SJSA1 (cell line): ENCODE results near the gene TMEM25. TPM values are rescaled to one million over a fixed set of nuclear protein-coding genes. Genes with fewer than 3 reads are reported as not detected.

Experiments
- DNase-seq, 2 experiments: peaks; one replicate each; pipeline ENCODE4 v3.0.0-alpha.2; 2015 to 2020; ENCODE audit warnings: low spot score in 2 of 2, low read depth in 1 of 2
- H3K27ac ChIP-seq: fragments of 250-450 bp; sonication (Bioruptor Pico); 2 replicates; pipeline ENCODE4 v1.5.1; 2020; ENCODE audit warnings: mild to moderate bottlenecking, moderate library complexity
- H3K27me3 ChIP-seq: fragments of 250-450 bp; sonication (Bioruptor Pico); replicated peaks from 2 replicates; pipeline ENCODE4 v1.5.1; 2020; ENCODE audit warnings: mild to moderate bottlenecking, moderate library complexity
- H3K36me3 ChIP-seq: fragments of 250-450 bp; sonication (Bioruptor Pico); 2 replicates; pipeline ENCODE4 v1.5.1; 2020; ENCODE audit warnings: mild to moderate bottlenecking
- H3K4me1 ChIP-seq: fragments of 250-450 bp; sonication (Bioruptor Pico); replicated peaks from 2 replicates; pipeline ENCODE4 v1.6.1; 2021; ENCODE audit warnings: mild to moderate bottlenecking
- H3K4me3 ChIP-seq: fragments of 250-450 bp; sonication (Bioruptor Pico); 2 replicates; pipeline ENCODE4 v1.5.1; 2020; ENCODE audit warnings: mild to moderate bottlenecking
- H3K9me3 ChIP-seq: fragments of 250-450 bp; sonication (Bioruptor Pico); replicated peaks from 2 replicates; pipeline ENCODE4 v1.5.1; 2020; ENCODE audit warnings: mild to moderate bottlenecking
- total RNA-seq: library from RNA; depleted of rRNA; stranded (reverse); fragments of >200 nt; shearing (Covaris generic); gene quantifications from 2 replicates; pipeline ENCODE4 v1.2.3, GENCODE V29; 2014

TMEM25 gene
- total RNA-seq, 1 experiment from 2014 or later: 2.4 TPM

DNA sequence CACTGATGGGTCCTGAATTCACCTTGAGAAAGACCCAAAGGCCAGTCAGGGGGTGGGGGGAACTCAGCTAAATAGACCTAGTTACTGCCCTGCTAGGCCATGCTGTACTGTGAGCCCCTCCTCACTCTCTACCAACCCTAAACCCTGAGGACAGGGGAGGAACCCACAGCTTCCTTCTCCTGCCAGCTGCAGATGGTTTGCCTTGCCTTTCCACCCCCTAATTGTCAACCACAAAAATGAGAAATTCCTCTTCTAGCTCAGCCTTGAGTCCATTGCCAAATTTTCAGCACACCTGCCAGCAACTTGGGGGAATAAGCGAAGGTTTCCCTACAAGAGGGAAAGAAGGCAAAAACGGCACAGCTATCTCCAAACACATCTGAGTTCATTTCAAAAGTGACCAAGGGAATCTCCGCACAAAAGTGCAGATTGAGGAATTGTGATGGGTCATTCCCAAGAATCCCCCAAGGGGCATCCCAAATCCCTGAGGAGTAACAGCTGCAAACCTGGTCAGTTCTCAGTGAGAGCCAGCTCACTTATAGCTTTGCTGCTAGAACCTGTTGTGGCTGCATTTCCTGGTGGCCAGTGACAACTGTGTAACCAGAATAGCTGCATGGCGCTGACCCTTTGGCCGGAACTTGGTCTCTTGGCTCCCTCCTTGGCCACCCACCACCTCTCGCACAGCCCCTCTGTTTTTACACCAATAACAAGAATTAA lies 6.1 kb upstream of the TMEM25 start:
- Histone ChIP-seq H3K9me3 (no peaks in the 10 kb centered on the region), H3K4me1 (peaks cover under 1% of the 10 kb centered on the region; the same call in 1 of the 2 replicates), H3K27ac (no peak overlapping the region), H3K4me3 (no peak overlapping the region), H3K36me3 (peaks cover 8% of the 10 kb centered on the region), H3K27me3 (no peaks in the 10 kb centered on the region)
- DNase-seq: no peak

DNA sequence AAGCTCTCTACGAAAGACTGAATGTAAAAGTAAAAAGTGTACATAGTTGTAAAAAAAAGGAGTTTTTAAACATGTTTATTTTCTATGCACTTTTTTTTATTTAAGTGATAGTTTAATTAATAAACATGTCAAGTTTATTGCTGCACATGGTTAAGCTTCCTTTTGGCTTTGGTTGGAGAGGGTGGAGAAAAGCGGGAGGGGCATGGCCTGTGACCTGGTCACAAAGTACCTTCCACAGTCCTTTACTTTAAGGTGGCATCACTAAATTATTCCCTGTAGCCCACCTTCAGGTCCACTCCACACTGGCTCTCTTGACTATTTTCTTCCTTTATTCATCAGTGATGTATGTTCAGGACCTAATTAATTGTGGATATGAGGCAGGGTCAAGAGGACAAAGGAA lies 4.3 kb upstream of the TMEM25 start:
- Histone ChIP-seq H3K4me3 (no peak overlapping the region), H3K36me3 (peaks cover 3% of the 10 kb centered on the region; the same call in 1 of the 2 replicates), H3K27ac (no peak overlapping the region), H3K9me3 (0 out of 2 replicates have a peak, but pooled peaks cover 3% of the 10 kb centered on the region), H3K4me1 (peaks cover 13% of the 10 kb centered on the region), H3K27me3 (no peaks in the 10 kb centered on the region)
- no peak for DNase-seq

DNA sequence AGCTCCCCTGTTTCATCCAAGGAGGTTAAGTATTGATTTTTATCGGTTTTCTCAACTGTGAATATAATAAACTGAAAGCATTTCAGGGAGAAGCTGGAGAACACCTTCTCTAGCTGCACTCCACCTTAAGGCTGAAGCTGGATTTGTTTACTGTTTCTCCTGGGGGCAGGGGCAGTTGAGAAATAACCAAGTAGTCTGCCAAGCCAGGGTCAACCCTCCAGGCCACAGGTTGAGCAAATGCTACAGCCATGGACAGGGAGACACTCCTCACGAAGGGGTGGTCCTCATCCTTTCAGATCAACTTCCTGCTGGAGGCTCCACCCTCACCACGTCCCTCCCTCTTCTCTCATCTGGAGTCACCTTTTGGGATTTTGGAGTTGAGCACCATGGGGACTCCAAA lies 3.9 kb upstream of the TMEM25 start, which contains the start of gene TTC36:
Gene TTC36, plus strand, starts transcription at position 366 of the 400 bp plus-strand sequence. Its CDS starts 21 bp downstream, at position 387.
- Histone ChIP-seq H3K4me3 (no peak within 1 kb of the TSS), H3K27ac (no peak within 1 kb of the TSS), H3K9me3 (0 out of 2 replicates have a peak, but pooled peaks cover 3% of the 10 kb centered on the region), H3K27me3 (no peaks in the 10 kb centered on the region), H3K4me1 (peaks cover 13% of the 10 kb centered on the region), H3K36me3 (peaks cover 3% of the 10 kb centered on the region; the same call in 1 of the 2 replicates)
- no peak for DNase-seq

DNA sequence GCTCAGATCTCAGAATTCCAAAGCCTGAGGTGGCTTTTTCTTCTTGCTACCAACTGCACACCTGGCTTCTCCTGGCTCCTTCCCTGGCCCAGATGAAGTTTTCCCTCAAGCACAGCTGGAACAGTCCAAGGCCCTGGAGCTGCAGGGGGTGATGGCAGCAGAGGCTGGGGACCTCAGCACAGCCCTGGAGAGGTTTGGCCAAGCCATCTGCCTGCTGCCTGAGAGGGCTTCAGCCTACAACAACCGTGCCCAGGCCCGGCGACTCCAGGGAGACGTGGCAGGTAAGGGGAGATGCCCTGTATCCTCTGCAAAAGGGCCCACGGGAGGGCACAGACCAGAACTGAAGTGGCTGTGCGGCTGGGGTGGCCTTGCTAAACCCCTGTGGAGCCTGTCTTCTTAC lies 2.5 kb upstream of the TMEM25 start:
- no peaks in the 10 kb centered on the region for H3K27me3 ChIP-seq
- H3K4me1 ChIP-seq: peaks cover 13% of the 10 kb centered on the region
- H3K27ac ChIP-seq: no peak overlapping the region
- H3K4me3 ChIP-seq: no peak overlapping the region
- no peak for DNase-seq
- no peaks in the 10 kb centered on the region for H3K36me3 ChIP-seq
- 0 out of 2 replicates have a peak, but pooled peaks cover 3% of the 10 kb centered on the region for H3K9me3 ChIP-seq

DNA sequence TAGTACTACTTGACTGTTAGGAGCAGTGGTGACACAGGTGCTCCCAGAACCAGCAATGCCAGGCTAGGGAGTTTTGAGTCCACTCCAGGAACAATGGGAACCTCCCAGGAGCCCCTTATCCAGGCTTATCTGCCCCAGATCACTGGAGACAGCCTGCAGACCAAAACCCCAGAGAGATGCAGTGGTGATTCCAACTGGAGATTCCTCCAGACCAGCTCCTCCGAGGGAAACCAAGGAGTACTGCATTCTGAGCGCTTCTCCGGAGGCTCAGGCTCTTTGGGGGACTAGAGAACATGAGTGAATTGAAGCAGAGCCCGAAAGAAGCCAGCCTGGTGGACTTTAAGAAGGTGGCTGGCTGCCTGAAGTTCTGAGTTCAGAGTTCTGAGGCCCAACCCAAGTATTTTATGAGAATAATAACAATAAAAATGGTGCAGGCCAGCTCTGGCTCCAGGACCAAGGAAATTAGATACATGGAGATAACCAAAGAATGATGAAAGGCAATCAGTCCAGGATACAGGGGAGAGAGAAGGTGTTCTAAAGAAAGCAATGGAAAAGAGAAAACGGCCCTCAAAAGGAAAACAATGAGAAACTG lies 1.3 kb upstream of the TMEM25 start:
- Histone ChIP-seq H3K9me3 (0 out of 2 replicates have a peak, but pooled peaks cover 3% of the 10 kb centered on the region), H3K27ac (no peak overlapping the region), H3K27me3 (no peaks in the 10 kb centered on the region), H3K4me3 (no peak overlapping the region), H3K36me3 (no peaks in the 10 kb centered on the region), H3K4me1 (peaks cover 13% of the 10 kb centered on the region)
- no peak for DNase-seq

DNA sequence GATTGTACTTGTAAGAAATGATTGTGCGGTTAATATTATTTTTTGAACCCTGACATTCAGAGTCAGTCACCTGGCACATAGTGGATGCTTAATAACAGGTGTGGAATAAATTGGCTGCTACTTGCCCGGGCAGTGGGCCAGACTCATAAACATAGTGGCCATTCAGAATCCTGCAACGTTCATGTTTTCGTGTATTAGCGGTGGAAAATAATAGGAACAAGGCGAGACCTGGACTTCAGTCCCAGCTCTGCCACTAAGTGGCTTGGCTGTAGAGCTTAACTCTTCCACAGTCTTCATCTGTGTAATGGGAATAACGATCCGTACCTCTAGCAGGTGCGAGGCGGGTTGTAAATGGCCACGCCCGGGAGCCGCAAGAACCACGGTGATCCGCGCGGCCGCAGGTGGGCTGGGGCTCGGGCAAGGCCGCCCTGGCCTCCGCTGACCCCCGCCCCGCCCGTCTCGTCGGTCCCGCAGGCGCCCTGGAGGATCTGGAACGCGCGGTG lies 761 bp upstream of the TMEM25 start:
- no peak for DNase-seq
- no peaks in the 10 kb centered on the region for H3K36me3 ChIP-seq
- H3K27ac ChIP-seq: no peak overlapping the region
- H3K27me3 ChIP-seq: no peaks in the 10 kb centered on the region
- peak overlapping the region; percentile 67 for H3K4me3 ChIP-seq
- 0 out of 2 replicates have a peak, but pooled peaks cover 3% of the 10 kb centered on the region for H3K9me3 ChIP-seq
- H3K4me1 ChIP-seq: peaks cover 13% of the 10 kb centered on the region

DNA sequence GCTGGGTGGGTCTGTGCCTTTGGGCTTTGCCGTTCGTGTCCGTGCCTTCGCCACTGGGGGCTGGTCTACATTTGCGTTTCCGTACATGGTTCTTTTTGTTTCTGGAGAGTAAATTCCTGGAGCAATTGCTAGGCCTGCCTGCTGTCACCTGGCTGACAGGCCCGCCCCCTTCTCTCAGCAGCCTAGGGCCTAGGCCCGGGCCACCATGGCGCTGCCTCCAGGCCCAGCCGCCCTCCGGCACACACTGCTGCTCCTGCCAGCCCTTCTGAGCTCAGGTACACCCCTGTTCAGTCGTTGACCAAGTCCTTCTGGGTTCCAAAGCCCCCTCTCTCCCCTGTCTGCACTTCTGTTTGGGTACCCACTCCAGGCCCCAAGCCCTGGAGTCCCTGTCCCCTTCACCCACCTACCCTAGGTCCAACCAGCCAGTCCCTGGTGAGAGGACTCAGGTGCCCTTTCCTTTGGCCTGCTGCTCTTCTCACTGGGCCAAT lies 649 bp downstream of the TMEM25 start:
- 0 out of 2 replicates have a peak, but pooled peaks cover 3% of the 10 kb centered on the region for H3K9me3 ChIP-seq
- H3K27ac ChIP-seq: no peak overlapping the region
- peak overlapping the region; percentile 67 for H3K4me3 ChIP-seq
- no peaks in the 10 kb centered on the region for H3K27me3 ChIP-seq
- H3K36me3 ChIP-seq: no peaks in the 10 kb centered on the region
- no peak for DNase-seq
- peaks cover 13% of the 10 kb centered on the region for H3K4me1 ChIP-seq

DNA sequence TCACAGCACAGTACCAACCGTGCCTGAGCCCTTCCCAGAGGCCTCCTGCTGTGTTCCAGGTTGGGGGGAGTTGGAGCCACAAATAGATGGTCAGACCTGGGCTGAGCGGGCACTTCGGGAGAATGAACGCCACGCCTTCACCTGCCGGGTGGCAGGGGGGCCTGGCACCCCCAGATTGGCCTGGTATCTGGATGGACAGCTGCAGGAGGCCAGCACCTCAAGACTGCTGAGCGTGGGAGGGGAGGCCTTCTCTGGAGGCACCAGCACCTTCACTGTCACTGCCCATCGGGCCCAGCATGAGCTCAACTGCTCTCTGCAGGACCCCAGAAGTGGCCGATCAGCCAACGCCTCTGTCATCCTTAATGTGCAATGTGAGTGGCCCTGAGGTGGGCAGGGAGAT lies 1.1 kb downstream of the TMEM25 start:
- no peaks in the 10 kb centered on the region for H3K36me3 ChIP-seq
- H3K4me1 ChIP-seq: peaks cover 13% of the 10 kb centered on the region
- DNase-seq: no peak
- H3K4me3 ChIP-seq: no peak overlapping the region
- H3K27me3 ChIP-seq: no peaks in the 10 kb centered on the region
- H3K9me3 ChIP-seq: 0 out of 2 replicates have a peak, but pooled peaks cover 3% of the 10 kb centered on the region
- no peak overlapping the region for H3K27ac ChIP-seq

DNA sequence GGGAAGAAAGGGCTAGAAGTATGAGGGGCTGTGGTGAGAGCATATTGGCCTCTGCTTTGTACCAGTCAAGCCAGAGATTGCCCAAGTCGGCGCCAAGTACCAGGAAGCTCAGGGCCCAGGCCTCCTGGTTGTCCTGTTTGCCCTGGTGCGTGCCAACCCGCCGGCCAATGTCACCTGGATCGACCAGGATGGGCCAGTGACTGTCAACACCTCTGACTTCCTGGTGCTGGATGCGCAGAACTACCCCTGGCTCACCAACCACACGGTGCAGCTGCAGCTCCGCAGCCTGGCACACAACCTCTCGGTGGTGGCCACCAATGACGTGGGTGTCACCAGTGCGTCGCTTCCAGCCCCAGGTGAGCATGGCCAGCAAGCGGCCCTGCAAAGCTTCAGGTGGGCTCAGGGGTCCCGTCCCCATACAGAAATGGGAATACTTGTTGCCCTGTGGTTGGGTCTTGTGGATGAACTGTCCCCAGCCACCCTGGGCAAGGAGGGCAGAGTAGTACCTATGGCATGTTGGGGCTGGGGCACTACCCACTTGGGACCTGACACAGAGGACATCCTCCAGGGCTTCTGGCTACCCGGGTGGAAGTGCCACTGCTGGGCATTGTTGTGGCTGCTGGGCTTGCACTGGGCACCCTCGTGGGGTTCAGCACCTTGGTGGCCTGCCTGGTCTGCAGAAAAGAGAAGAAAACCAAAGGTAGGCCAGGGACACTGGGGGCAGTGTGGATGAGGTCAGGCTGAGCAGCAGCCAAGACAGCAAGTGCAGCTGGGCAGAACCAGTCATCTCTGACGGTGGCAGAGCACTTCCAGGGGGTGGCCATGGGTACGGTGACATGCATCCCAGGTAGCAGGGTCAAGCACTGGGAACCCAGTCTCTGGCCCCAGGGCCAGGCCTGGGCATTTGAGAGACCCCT lies 2.1 kb downstream of the TMEM25 start:
- no peak overlapping the region for H3K27ac ChIP-seq
- no peaks in the 10 kb centered on the region for H3K27me3 ChIP-seq
- H3K9me3 ChIP-seq: 0 out of 2 replicates have a peak, but pooled peaks cover 3% of the 10 kb centered on the region
- peaks cover 23% of the 10 kb centered on the region for H3K4me1 ChIP-seq
- H3K4me3 ChIP-seq: no peak overlapping the region
- H3K36me3 ChIP-seq: no peaks in the 10 kb centered on the region
- DNase-seq: no peak

DNA sequence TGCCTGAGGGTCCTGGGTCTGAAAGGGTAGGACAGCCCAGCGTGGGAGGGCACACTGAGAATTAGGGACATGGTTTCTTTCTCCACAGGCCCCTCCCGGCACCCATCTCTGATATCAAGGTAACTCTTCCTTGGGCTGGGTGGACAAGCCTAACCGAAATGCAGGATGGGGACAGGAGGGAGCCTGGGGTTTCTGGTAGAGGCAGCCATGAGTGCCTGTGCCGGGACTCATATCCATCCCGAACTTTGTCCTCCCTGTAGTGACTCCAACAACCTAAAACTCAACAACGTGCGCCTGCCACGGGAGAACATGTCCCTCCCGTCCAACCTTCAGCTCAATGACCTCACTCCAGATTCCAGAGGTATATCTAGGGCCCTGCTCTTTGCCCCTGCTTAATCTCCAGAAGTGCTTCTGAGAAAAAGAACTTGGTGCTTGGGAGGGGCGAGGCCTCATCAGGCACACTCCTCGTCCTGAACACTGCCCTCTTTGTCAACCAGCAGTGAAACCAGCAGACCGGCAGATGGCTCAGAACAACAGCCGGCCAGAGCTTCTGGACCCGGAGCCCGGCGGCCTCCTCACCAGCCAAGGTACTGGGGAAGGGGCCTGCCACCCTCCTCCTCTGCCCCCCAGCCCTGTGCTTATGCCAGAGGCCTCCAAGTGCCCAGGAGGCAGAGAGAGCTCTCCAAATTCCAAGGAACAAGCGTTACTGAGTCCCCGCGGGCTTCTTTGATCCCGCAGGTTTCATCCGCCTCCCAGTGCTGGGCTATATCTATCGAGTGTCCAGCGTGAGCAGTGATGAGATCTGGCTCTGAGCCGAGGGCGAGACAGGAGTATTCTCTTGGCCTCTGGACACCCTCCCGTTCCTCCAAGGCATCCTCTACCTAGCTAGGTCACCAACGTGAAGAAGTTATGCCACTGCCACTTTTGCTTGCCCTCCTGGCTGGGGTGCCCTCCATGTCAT lies 3.1 kb downstream of the TMEM25 start:
- no peak overlapping the region for H3K4me3 ChIP-seq
- 0 out of 2 replicates have a peak, but pooled peaks cover 3% of the 10 kb centered on the region for H3K9me3 ChIP-seq
- no peaks in the 10 kb centered on the region for H3K27me3 ChIP-seq
- DNase-seq: no peak
- no peaks in the 10 kb centered on the region for H3K36me3 ChIP-seq
- no peak overlapping the region for H3K27ac ChIP-seq
- H3K4me1 ChIP-seq: peaks cover 29% of the 10 kb centered on the region

DNA sequence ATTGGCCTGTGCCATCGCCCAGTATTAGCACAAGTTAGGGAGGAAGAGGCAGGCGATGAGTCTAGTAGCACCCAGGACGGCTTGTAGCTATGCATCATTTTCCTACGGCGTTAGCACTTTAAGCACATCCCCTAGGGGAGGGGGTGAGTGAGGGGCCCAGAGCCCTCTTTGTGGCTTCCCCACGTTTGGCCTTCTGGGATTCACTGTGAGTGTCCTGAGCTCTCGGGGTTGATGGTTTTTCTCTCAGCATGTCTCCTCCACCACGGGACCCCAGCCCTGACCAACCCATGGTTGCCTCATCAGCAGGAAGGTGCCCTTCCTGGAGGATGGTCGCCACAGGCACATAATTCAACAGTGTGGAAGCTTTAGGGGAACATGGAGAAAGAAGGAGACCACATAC lies 4.3 kb downstream of the TMEM25 start:
- no peaks in the 10 kb centered on the region for H3K27me3 ChIP-seq
- H3K4me3 ChIP-seq: no peak overlapping the region
- no peak overlapping the region for H3K27ac ChIP-seq
- no peaks in the 10 kb centered on the region for H3K36me3 ChIP-seq
- DNase-seq: no peak
- peaks cover 29% of the 10 kb centered on the region for H3K4me1 ChIP-seq
- 0 out of 2 replicates have a peak, but pooled peaks cover 3% of the 10 kb centered on the region for H3K9me3 ChIP-seq

DNA sequence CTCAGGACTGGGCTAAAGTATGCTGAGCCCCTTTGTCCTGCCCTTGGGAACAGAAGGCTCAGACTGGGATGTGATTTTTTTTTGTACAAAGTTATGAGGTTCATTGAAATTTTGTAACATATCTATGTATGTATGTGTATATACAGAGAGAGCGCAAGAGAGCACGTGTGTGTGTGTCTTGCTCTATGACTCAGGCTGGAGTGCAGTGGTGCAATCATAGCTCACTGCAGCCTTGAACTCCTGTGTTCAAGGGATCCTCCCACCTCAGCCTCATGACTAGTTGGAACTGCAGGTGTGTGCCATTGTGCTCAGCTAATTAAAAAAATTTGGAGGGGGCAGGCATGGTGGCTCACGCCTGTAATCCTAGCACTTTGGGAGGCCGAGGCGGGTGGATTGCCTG lies 5.7 kb downstream of the TMEM25 start:
- H3K4me1 ChIP-seq: peaks cover 20% of the 10 kb centered on the region
- DNase-seq: no peak
- H3K4me3 ChIP-seq: no peak overlapping the region
- H3K9me3 ChIP-seq: no peaks in the 10 kb centered on the region
- no peak overlapping the region for H3K27ac ChIP-seq
- H3K27me3 ChIP-seq: no peaks in the 10 kb centered on the region
- no peaks in the 10 kb centered on the region for H3K36me3 ChIP-seq
